GM18907 (cell line): Measurements from ENCODE around the gene RIPK4.

Experiments
- ATAC-seq: cut with Tn5 transposase; IDR thresholded peaks from one replicate; pipeline ENCODE4 v1.9.1; 2021; ENCODE audit warnings: mild to moderate bottlenecking, moderate library complexity; ENCODE audit not compliant: unreplicated experiment

RIPK4 gene

GRCh38 chr21:41766883-41767605 is at the start of gene RIPK4:
RIPK4 (minus strand) TSS chr21:41767052; CDS start chr21:41767041, 11 bp downstream.
- ATAC-seq = no peak

GRCh38 chr21:41815652-41816582 is 49.1 kb upstream of the RIPK4 start:
- ATAC-seq = peak; percentile 17

GRCh38 chr21:41813226-41813625 is 46.4 kb upstream of the RIPK4 start:
- no peak for ATAC-seq

- ATAC-seq = no peak
These were observed 45.8 kb upstream of the RIPK4 start for GRCh38 chr21:41812679-41813078.

GRCh38 chr21:41810597-41810932 is 43.7 kb upstream of the RIPK4 start:
- no peak for ATAC-seq

- ATAC-seq = no peak
These were observed 43.2 kb upstream of the RIPK4 start for GRCh38 chr21:41809891-41810596.

- no peak for ATAC-seq
These were observed 42.0 kb upstream of the RIPK4 start for GRCh38 chr21:41808846-41809245.

GRCh38 chr21:41808094-41808493 is 41.2 kb upstream of the RIPK4 start:
- ATAC-seq = no peak

- ATAC-seq = no peak
These were observed 39.9 kb upstream of the RIPK4 start for GRCh38 chr21:41806773-41807172.

- no peak for ATAC-seq
These were observed 38.8 kb upstream of the RIPK4 start for GRCh38 chr21:41805643-41806042.

GRCh38 chr21:41805038-41805437 is 38.2 kb upstream of the RIPK4 start:
- ATAC-seq = no peak

GRCh38 chr21:41804381-41804780 is 37.5 kb upstream of the RIPK4 start:
- ATAC-seq = no peak

- no peak for ATAC-seq
These were observed 36.5 kb upstream of the RIPK4 start for GRCh38 chr21:41803316-41803715.

- ATAC-seq = no peak
These were observed 35.8 kb upstream of the RIPK4 start for GRCh38 chr21:41802684-41803083.

GRCh38 chr21:41802198-41802584 is 35.3 kb upstream of the RIPK4 start:
- ATAC-seq = no peak

GRCh38 chr21:41801321-41802197 is 34.7 kb upstream of the RIPK4 start:
- ATAC-seq = no peak

GRCh38 chr21:41800425-41801320 is 33.8 kb upstream of the RIPK4 start:
- ATAC-seq = no peak

GRCh38 chr21:41799763-41800162 is 32.9 kb upstream of the RIPK4 start:
- ATAC-seq = no peak

GRCh38 chr21:41798326-41798725 is 31.5 kb upstream of the RIPK4 start:
- no peak for ATAC-seq
